Upper lobe of left lung (tissue), 6 donors: ENCODE measurements around the gene SHC2. TPM values are rescaled to one million over a fixed set of nuclear protein-coding genes. Genes with fewer than 3 reads are reported as not detected.
"Not testable (repeated sequence)": the region's sequence is repeated elsewhere in the genome, so short reads cannot be mapped to it uniquely, and the experiment has no call there.

Source experiments
- ATAC-seq, 2 donors: fragments of 200-7000 bp; cut with Tn5 transposase; one replicate each; pipeline ENCODE4 v1.9.1; 2022; ENCODE audit warnings: mild to moderate bottlenecking in 2 of 2, moderate library complexity in 2 of 2; ENCODE audit not compliant: low FRiP score in 2 of 2
- DNase-seq, 2 donors: peaks; one replicate each; pipeline ENCODE4 v3.0.0-alpha.2; 2019 to 2020
- H3K27ac ChIP-seq, 4 donors: fragments of 200-600 bp; sonication (generic); one replicate each; pipeline ENCODE4 v1.5.1; 2016 to 2019
- H3K27me3 ChIP-seq, 4 donors: fragments of 200-600 bp; sonication (generic); one replicate each; pipeline ENCODE4 v1.5.1; 2017 to 2019
- H3K36me3 ChIP-seq, 4 donors: fragments of 200-600 bp; sonication (generic); one replicate each; pipeline ENCODE4 v1.5.1; 2016 to 2019
- H3K4me1 ChIP-seq, 4 donors: fragments of 200-600 bp; sonication (generic); one replicate each; pipeline ENCODE4 v1.5.1; 2018 to 2019
- H3K4me3 ChIP-seq, 4 donors: fragments of 200-600 bp; sonication (generic); one replicate each; pipeline ENCODE4 v1.5.1; 2017 to 2019; ENCODE audit warnings: mild to moderate bottlenecking in 2 of 4, moderate library complexity in 1 of 4
- H3K9me3 ChIP-seq, 4 donors: fragments of 200-600 bp; sonication (generic); one replicate each; pipeline ENCODE4 v1.5.1; 2018 to 2019
- CTCF ChIP-seq, 6 experiments: fragments of 450-650 bp in 4 of 6; fragments of 200-600 bp in 2 of 6; sonication (generic) in 2 of 6; IDR thresholded peaks; one replicate each; pipeline ENCODE4 v1.5.1; 2016 to 2019; ENCODE audit warnings: antibody characterized with exemption in 6 of 6
- EP300 ChIP-seq, 4 donors: sonication (generic); formaldehyde crosslinking; IDR thresholded peaks; one replicate each; pipeline ENCODE4 v1.5.1; 2017; ENCODE audit warnings: antibody characterized with exemption in 4 of 4, control low read depth in 2 of 4
- POLR2A ChIP-seq, 4 donors: fragments of 450-650 bp; IDR thresholded peaks; one replicate each; pipeline ENCODE4 v1.5.1; 2016 to 2017; ENCODE audit warnings: antibody characterized with exemption in 4 of 4, mild to moderate bottlenecking in 2 of 4
- POLR2AphosphoS5 ChIP-seq, 2 donors: sonication (generic); formaldehyde crosslinking; IDR thresholded peaks; one replicate each; pipeline ENCODE4 v1.5.1; 2017; ENCODE audit warnings: antibody characterized with exemption in 2 of 2
- WGBS, 2 donors: methylation state at CpG; one replicate each; pipeline ENCODE4 v1.1.5; 2017 to 2018; 5-methylcytosine and 5-hydroxymethylcytosine counted together
- total RNA-seq, 6 donors: library from RNA; depleted of rRNA in 4 of 6; stranded (reverse); fragments of >200 nt in 4 of 6; gene quantifications; one replicate each; pipeline versions ENCODE4 v1.1.0 to v1.2.1, GENCODE V29; 2016 to 2021
- donor health status: DM: no; HTN: no; CAD: no; lungs with moderate emphysema.
- donor health status: DM: no; HTN: yes; CAD: no; lungs with severe emphysema.

The SHC2 gene
- total RNA-seq, 6 donors from 2014 or later = 10.5 to 104 (median 22.5) TPM

GRCh38 chr19:483332-484072 lies 22.7 kb upstream of the SHC2 start:
- Histone ChIP-seq H3K4me1 (peaks cover 0 to 5% (median 5%) of the 10 kb centered on the region in 4 donors), H3K27ac (no peak overlapping the region), H3K4me3 (no peak overlapping the region), H3K27me3 (peaks cover 0 to 10% (median 0%) of the 10 kb centered on the region in 4 donors), H3K36me3 (no peaks in the 10 kb centered on the region), H3K9me3 (no peaks in the 10 kb centered on the region)
- DNase-seq (no peak), ATAC-seq (no peak)
- TF ChIP-seq POLR2A (IDR thresholded peaks at IDR 0.05) (no peak), CTCF (IDR thresholded peaks at IDR 0.05) (no peak), POLR2AphosphoS5 (IDR thresholded peaks at IDR 0.05) (no peak), EP300 (IDR thresholded peaks at IDR 0.05) (no peak)
- 56 to 68% methylated on average over 10 to 17 of the region's 21 CpGs for WGBS, 2 donors

- no peak overlapping the region for H3K4me3 ChIP-seq
- WGBS, 2 donors = 65 to 68% methylated on average over 13 to 20 of the region's 20 CpGs
Observed at GRCh38 chr19:482186-483041, 21.6 kb upstream of the SHC2 start.

GRCh38 chr19:481100-481499 lies 20.3 kb upstream of the SHC2 start:
- not testable (repeated sequence) for DNase-seq, H3K9me3 ChIP-seq, ATAC-seq, H3K27ac ChIP-seq, H3K27me3 ChIP-seq, H3K4me1 ChIP-seq, H3K36me3 ChIP-seq, H3K4me3 ChIP-seq
- 92 to 100% methylated on average over 3 of the region's 3 CpGs for WGBS, 2 donors

More at GRCh38 chr19:482186-483041, 21.6 kb upstream of the SHC2 start:
- Histone ChIP-seq H3K27me3 (peaks cover 0 to 10% (median 0%) of the 10 kb centered on the region in 4 donors), H3K4me1 (peaks cover 0 to 5% (median 5%) of the 10 kb centered on the region in 4 donors), H3K9me3 (no peaks in the 10 kb centered on the region), H3K36me3 (no peaks in the 10 kb centered on the region), H3K27ac (no peak overlapping the region)
- ATAC-seq = no peak
- no peak for TF ChIP-seq EP300 (IDR thresholded peaks at IDR 0.05)
- TF ChIP-seq POLR2AphosphoS5 (IDR thresholded peaks at IDR 0.05) = no peak
- no peak for TF ChIP-seq CTCF (IDR thresholded peaks at IDR 0.05)
- TF ChIP-seq POLR2A (IDR thresholded peaks at IDR 0.05) = no peak
- no peak for DNase-seq

- peaks cover 4 to 5% (median 5%) of the 10 kb centered on the region in 4 donors for H3K4me1 ChIP-seq
Observed at GRCh38 chr19:480016-480855, 19.4 kb upstream of the SHC2 start.

More at GRCh38 chr19:480016-480855, 19.4 kb upstream of the SHC2 start:
- TF ChIP-seq POLR2A (IDR thresholded peaks at IDR 0.05) (no peak), POLR2AphosphoS5 (IDR thresholded peaks at IDR 0.05) (peak in 1 of 2 donors; percentile 56), CTCF (IDR thresholded peaks at IDR 0.05) (peak; percentile 42 to 86 (median 56)), EP300 (IDR thresholded peaks at IDR 0.05) (peak in 1 of 4 donors; percentile 65)
- Histone ChIP-seq H3K4me3 (peak overlapping the region in 3 of 4 donors; percentile 16 to 36 (median 31)), H3K27ac (peak overlapping the region in 1 of 4 donors; percentile 35), H3K9me3 (no peaks in the 10 kb centered on the region), H3K27me3 (peaks cover 0 to 5% (median 0%) of the 10 kb centered on the region in 4 donors), H3K36me3 (no peaks in the 10 kb centered on the region)
- peak; percentile 59 to 96 for ATAC-seq
- peak; percentile 47 to 87 for DNase-seq
- 22 to 36% methylated on average over 36 of the region's 36 CpGs for WGBS, 2 donors
